ENCODE measurements around the gene EHMT1.
A peak's percentile ranks its signal among the peaks of the same experiment; 100 is the strongest.

The EHMT1 gene

GRCh38 chr9:137646341-137646740 lies 27.5 kb downstream of the EHMT1 start:
- Histone ChIP-seq H3K9me3 (ENCODE audit: severe bottlenecking) (no peaks in the 10 kb centered on the region), H3K27ac (ENCODE audit: poor library complexity, severe bottlenecking) (no peak overlapping the region), H3K4me3 (ENCODE audit: severe bottlenecking) (no peak overlapping the region), H3K27me3 (ENCODE audit: insufficient read depth, poor library complexity, severe bottlenecking) (no peaks in the 10 kb centered on the region), H3K36me3 (ENCODE audit: low read depth) (peaks cover 21% of the 10 kb centered on the region), H3K4me1 (ENCODE audit: insufficient read depth, poor library complexity, severe bottlenecking) (no peaks in the 10 kb centered on the region)
- TF ChIP-seq, protein P1, sequence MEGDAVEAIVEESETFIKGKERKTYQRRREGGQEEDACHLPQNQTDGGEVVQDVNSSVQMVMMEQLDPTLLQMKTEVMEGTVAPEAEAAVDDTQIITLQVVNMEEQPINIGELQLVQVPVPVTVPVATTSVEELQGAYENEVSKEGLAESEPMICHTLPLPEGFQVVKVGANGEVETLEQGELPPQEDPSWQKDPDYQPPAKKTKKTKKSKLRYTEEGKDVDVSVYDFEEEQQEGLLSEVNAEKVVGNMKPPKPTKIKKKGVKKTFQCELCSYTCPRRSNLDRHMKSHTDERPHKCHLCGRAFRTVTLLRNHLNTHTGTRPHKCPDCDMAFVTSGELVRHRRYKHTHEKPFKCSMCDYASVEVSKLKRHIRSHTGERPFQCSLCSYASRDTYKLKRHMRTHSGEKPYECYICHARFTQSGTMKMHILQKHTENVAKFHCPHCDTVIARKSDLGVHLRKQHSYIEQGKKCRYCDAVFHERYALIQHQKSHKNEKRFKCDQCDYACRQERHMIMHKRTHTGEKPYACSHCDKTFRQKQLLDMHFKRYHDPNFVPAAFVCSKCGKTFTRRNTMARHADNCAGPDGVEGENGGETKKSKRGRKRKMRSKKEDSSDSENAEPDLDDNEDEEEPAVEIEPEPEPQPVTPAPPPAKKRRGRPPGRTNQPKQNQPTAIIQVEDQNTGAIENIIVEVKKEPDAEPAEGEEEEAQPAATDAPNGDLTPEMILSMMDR (IDR thresholded peaks at IDR 0.05; ENCODE audit: poor library complexity, severe bottlenecking), result no peak
- ATAC-seq (ENCODE audit: low read depth), result no peak
- peak; percentile 33 for DNase-seq (ENCODE audit: low spot score)

- no peak overlapping the region for H3K27ac ChIP-seq (ENCODE audit: poor library complexity, severe bottlenecking)
- no peak for ATAC-seq (ENCODE audit: low read depth)
- no peaks in the 10 kb centered on the region for H3K9me3 ChIP-seq (ENCODE audit: severe bottlenecking)
- no peak overlapping the region for H3K4me3 ChIP-seq (ENCODE audit: severe bottlenecking)
- H3K27me3 ChIP-seq (ENCODE audit: insufficient read depth, poor library complexity, severe bottlenecking), result no peaks in the 10 kb centered on the region
- H3K4me1 ChIP-seq (ENCODE audit: insufficient read depth, poor library complexity, severe bottlenecking), result no peaks in the 10 kb centered on the region
- TF ChIP-seq, protein P1 (IDR thresholded peaks at IDR 0.05; ENCODE audit: poor library complexity, severe bottlenecking), result no peak
- peak; percentile 40 for DNase-seq (ENCODE audit: low spot score)
- peaks cover 30% of the 10 kb centered on the region for H3K36me3 ChIP-seq (ENCODE audit: low read depth)
Observed at GRCh38 chr9:137647096-137647714, 28.4 kb downstream of the EHMT1 start.

DNA sequence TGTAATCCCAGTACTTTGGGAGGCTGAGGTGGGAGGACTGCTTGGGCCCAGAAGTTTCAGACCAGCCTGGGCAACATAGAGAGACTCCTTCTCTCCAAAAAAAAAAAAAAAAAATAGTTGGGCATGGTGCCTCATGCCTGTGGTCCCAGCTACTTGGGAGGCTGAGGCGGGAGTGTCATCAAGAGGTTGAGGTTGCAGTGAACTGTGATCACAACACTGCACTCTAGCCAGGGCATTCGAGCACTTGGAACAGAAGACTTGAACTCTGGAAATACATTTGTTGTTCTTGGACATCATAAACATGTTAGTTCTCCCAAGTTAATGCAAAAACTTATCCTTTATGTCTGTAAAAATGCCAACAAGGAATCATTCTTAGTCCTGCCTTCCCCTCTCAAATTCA lies 29.6 kb downstream of the EHMT1 start:
- TF ChIP-seq, protein P1 (IDR thresholded peaks at IDR 0.05; ENCODE audit: poor library complexity, severe bottlenecking), result no peak
- no peak for DNase-seq (ENCODE audit: low spot score)
- H3K27ac ChIP-seq (ENCODE audit: poor library complexity, severe bottlenecking), result no peak overlapping the region
- H3K9me3 ChIP-seq (ENCODE audit: severe bottlenecking), result no peaks in the 10 kb centered on the region
- peaks cover 35% of the 10 kb centered on the region for H3K36me3 ChIP-seq (ENCODE audit: low read depth)
- H3K4me3 ChIP-seq (ENCODE audit: severe bottlenecking), result no peak overlapping the region
- H3K4me1 ChIP-seq (ENCODE audit: insufficient read depth, poor library complexity, severe bottlenecking), result no peaks in the 10 kb centered on the region
- H3K27me3 ChIP-seq (ENCODE audit: insufficient read depth, poor library complexity, severe bottlenecking), result no peaks in the 10 kb centered on the region
- ATAC-seq (ENCODE audit: low read depth), result no peak

GRCh38 chr9:137649553-137649952 lies 30.7 kb downstream of the EHMT1 start:
- Histone ChIP-seq H3K4me1 (ENCODE audit: insufficient read depth, poor library complexity, severe bottlenecking) (no peaks in the 10 kb centered on the region), H3K36me3 (ENCODE audit: low read depth) (peaks cover 28% of the 10 kb centered on the region), H3K4me3 (ENCODE audit: severe bottlenecking) (no peak overlapping the region), H3K27me3 (ENCODE audit: insufficient read depth, poor library complexity, severe bottlenecking) (no peaks in the 10 kb centered on the region), H3K9me3 (ENCODE audit: severe bottlenecking) (no peaks in the 10 kb centered on the region), H3K27ac (ENCODE audit: poor library complexity, severe bottlenecking) (no peak overlapping the region)
- peak; percentile 19 for DNase-seq (ENCODE audit: low spot score)
- TF ChIP-seq, protein P1 (IDR thresholded peaks at IDR 0.05; ENCODE audit: poor library complexity, severe bottlenecking), result no peak
- ATAC-seq (ENCODE audit: low read depth), result no peak

GRCh38 chr9:137650259-137650658 lies 31.5 kb downstream of the EHMT1 start:
- no peak overlapping the region for H3K4me3 ChIP-seq (ENCODE audit: severe bottlenecking)
- DNase-seq (ENCODE audit: low spot score) (peak; percentile 2), ATAC-seq (ENCODE audit: low read depth) (no peak)
- TF ChIP-seq, protein P1 (IDR thresholded peaks at IDR 0.05; ENCODE audit: poor library complexity, severe bottlenecking), result no peak
- H3K27me3 ChIP-seq (ENCODE audit: insufficient read depth, poor library complexity, severe bottlenecking), result no peaks in the 10 kb centered on the region
- H3K9me3 ChIP-seq (ENCODE audit: severe bottlenecking), result no peaks in the 10 kb centered on the region
- no peak overlapping the region for H3K27ac ChIP-seq (ENCODE audit: poor library complexity, severe bottlenecking)
- H3K36me3 ChIP-seq (ENCODE audit: low read depth), result peaks cover 25% of the 10 kb centered on the region
- H3K4me1 ChIP-seq (ENCODE audit: insufficient read depth, poor library complexity, severe bottlenecking), result no peaks in the 10 kb centered on the region

Data from RWPE2 (cell line).